Measurements from ENCODE around the gene TBKBP1.

The TBKBP1 gene

DNA sequence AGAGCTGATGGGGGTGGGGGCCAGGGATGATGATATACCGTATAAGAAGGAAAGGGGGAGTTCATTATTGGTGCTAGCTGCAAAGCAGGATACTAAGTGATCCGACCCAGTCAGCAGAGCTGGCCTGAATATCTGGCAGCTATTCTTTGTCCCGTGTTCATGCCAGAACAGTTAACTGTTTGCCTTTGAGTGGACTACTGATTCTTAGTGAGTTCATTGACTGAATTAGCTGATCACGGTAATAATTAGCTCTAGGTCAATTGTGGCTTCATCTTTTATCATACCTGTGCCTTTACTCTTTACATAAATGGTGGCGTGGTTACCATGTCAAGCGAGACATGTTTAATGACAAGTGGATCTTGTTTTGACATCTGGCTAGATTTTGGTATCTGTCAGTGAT, 39.0 kb upstream of the TBKBP1 start (continued):
- TF ChIP-seq, protein P1, sequence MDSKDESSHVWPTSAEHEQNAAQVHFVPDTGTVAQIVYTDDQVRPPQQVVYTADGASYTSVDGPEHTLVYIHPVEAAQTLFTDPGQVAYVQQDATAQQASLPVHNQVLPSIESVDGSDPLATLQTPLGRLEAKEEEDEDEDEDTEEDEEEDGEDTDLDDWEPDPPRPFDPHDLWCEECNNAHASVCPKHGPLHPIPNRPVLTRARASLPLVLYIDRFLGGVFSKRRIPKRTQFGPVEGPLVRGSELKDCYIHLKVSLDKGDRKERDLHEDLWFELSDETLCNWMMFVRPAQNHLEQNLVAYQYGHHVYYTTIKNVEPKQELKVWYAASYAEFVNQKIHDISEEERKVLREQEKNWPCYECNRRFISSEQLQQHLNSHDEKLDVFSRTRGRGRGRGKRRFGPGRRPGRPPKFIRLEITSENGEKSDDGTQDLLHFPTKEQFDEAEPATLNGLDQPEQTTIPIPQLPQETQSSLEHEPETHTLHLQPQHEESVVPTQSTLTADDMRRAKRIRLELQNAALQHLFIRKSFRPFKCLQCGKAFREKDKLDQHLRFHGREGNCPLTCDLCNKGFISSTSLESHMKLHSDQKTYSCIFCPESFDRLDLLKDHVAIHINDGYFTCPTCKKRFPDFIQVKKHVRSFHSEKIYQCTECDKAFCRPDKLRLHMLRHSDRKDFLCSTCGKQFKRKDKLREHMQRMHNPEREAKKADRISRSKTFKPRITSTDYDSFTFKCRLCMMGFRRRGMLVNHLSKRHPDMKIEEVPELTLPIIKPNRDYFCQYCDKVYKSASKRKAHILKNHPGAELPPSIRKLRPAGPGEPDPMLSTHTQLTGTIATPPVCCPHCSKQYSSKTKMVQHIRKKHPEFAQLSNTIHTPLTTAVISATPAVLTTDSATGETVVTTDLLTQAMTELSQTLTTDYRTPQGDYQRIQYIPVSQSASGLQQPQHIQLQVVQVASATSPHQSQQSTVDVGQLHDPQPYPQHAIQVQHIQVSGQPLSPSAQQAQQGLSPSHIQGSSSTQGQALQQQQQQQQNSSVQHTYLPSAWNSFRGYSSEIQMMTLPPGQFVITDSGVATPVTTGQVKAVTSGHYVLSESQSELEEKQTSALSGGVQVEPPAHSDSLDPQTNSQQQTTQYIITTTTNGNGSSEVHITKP (tag by site-specific recombination; IDR thresholded peaks at IDR 0.05): no peak
- TF ChIP-seq, protein P2, sequence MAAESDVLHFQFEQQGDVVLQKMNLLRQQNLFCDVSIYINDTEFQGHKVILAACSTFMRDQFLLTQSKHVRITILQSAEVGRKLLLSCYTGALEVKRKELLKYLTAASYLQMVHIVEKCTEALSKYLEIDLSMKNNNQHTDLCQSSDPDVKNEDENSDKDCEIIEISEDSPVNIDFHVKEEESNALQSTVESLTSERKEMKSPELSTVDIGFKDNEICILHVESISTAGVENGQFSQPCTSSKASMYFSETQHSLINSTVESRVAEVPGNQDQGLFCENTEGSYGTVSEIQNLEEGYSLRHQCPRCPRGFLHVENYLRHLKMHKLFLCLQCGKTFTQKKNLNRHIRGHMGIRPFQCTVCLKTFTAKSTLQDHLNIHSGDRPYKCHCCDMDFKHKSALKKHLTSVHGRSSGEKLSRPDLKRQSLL (tag by site-specific recombination; IDR thresholded peaks at IDR 0.05): no peak
- TF ChIP-seq ZNF530 (tag by site-specific recombination; IDR thresholded peaks at IDR 0.05; ENCODE audit: low read depth): no peak
- no peak for TF ChIP-seq ZNF10 (tag by site-specific recombination; IDR thresholded peaks at IDR 0.05)

DNA sequence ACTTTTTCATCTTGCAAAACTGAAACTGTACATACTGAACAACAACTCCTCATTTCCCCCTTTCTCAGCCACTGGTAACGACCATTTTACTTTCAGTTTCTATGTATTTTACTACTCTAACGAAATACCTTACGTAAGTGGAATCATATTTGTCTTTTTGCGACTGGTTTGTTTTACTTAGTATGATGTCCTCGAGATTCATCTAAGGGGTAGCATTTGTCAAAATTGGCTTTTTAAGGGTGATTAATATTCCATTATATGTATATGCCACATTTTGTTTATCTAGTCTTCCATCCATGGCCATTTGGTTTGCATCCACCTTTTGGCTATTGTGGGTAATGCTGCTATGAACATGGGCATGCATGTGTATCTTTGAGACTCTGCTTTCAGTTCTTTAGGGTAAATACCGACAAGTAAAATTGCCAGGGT, 33.9 kb upstream of the TBKBP1 start:
- H3K4me3 ChIP-seq (ENCODE audit: low read depth, low read length): no peak overlapping the region
- ChIA-PET CTCF (no interaction called here), POLR2A (interaction anchor here (3.1 kb wide), 1 partner anchor 11 kb away, joined by 12 read pairs; the partner anchor contains the start of gene KPNB1)
- TF ChIP-seq PRDM1 (tag by site-specific recombination; IDR thresholded peaks at IDR 0.05) (0 out of 2 replicates have a peak, but pooled peaks have one; percentile 19), ZNF114 (tag by site-specific recombination; IDR thresholded peaks at IDR 0.05) (no peak)
- no peaks in the 10 kb centered on the region for H3K9me3 ChIP-seq (ENCODE audit: control insufficient read depth, insufficient read depth, low read depth, low read length)
- H3K36me3 ChIP-seq (ENCODE audit: control insufficient read depth in 2 of 2, insufficient read depth in 1 of 2, low read length in 2 of 2): peaks cover 98 to 99% of the 10 kb centered on the region in 2 experiments
- H3K27ac ChIP-seq (ENCODE audit: extremely low read depth, low read depth, low read length): no peak overlapping the region
- no peaks in the 10 kb centered on the region for H3K4me1 ChIP-seq (ENCODE audit: control insufficient read depth, insufficient read depth, low read length)

DNA sequence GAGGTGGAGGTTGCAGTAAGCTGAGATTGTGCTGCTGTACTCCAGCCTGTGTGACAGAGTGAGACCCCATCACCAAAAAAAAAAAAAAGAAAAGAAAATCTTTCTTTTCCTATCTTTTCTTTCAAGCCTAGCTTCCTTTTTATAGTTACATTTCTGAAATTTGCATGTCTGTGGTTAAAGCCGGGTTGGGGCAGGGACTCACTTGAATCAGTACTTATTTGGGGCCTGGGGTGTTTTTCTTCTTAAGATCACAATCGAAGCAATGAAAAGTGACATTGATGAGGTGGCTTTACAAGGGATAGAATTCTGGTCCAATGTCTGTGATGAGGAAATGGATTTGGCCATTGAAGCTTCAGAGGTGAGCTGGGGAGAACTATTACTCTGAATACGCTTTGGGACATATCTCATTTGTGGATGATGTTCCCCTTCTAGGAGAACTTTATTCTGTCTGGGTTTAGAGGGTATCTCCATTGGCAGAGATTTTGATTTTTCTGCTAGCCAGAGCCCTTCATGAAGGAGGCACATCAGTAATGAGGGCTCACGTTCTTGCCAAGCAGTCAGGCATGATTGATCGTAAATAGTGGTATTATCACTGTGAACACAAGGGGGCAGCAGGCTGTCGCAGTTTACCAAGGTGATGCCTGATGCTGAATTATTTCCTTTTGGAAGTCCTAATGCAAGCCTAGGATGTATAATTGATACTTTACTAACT, 29.9 kb upstream of the TBKBP1 start:
- Histone ChIP-seq H3K9me3 (ENCODE audit: control insufficient read depth, insufficient read depth, low read depth, low read length) (no peaks in the 10 kb centered on the region), H3K4me3 (ENCODE audit: low read depth, low read length) (no peak overlapping the region), H3K27ac (ENCODE audit: extremely low read depth, low read depth, low read length) (no peak overlapping the region), H3K4me1 (ENCODE audit: control insufficient read depth, insufficient read depth, low read length) (no peaks in the 10 kb centered on the region), H3K36me3 (ENCODE audit: control insufficient read depth in 2 of 2, insufficient read depth in 1 of 2, low read length in 2 of 2) (peaks cover 95 to 96% of the 10 kb centered on the region in 2 experiments)
- POLR2A ChIA-PET: interaction anchor here (0.7 to 3.7 kb wide), 7 partner anchors 9 to 44 kb away, joined by 3 to 48 read pairs (median 6); partner anchors contain the start of gene KPNB1
- TF ChIP-seq ZNF660 (tag by site-specific recombination; IDR thresholded peaks at IDR 0.05): peak; percentile 59; the same call in 1 of the 2 replicates
- 0 out of 2 replicates have a peak, but pooled peaks have one; percentile 19 for TF ChIP-seq ZNF335 (tag by site-specific recombination; conservative IDR thresholded peaks at IDR 0.05)
- 0 out of 2 replicates have a peak, but pooled peaks have one; percentile 14 for TF ChIP-seq ZBTB48 (tag by site-specific recombination; IDR thresholded peaks at IDR 0.05)
- TF ChIP-seq, protein P3, sequence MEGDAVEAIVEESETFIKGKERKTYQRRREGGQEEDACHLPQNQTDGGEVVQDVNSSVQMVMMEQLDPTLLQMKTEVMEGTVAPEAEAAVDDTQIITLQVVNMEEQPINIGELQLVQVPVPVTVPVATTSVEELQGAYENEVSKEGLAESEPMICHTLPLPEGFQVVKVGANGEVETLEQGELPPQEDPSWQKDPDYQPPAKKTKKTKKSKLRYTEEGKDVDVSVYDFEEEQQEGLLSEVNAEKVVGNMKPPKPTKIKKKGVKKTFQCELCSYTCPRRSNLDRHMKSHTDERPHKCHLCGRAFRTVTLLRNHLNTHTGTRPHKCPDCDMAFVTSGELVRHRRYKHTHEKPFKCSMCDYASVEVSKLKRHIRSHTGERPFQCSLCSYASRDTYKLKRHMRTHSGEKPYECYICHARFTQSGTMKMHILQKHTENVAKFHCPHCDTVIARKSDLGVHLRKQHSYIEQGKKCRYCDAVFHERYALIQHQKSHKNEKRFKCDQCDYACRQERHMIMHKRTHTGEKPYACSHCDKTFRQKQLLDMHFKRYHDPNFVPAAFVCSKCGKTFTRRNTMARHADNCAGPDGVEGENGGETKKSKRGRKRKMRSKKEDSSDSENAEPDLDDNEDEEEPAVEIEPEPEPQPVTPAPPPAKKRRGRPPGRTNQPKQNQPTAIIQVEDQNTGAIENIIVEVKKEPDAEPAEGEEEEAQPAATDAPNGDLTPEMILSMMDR (tag by site-specific recombination; IDR thresholded peaks at IDR 0.05): peak; percentile 60
- TF ChIP-seq ZBTB17 (tag by site-specific recombination; IDR thresholded peaks at IDR 0.05): peak; percentile 53; the same call in 1 of the 2 replicates
- 0 out of 2 replicates have a peak, but pooled peaks have one; percentile 24 for TF ChIP-seq SP7 (tag by site-specific recombination; IDR thresholded peaks at IDR 0.05)
- TF ChIP-seq, protein P4, sequence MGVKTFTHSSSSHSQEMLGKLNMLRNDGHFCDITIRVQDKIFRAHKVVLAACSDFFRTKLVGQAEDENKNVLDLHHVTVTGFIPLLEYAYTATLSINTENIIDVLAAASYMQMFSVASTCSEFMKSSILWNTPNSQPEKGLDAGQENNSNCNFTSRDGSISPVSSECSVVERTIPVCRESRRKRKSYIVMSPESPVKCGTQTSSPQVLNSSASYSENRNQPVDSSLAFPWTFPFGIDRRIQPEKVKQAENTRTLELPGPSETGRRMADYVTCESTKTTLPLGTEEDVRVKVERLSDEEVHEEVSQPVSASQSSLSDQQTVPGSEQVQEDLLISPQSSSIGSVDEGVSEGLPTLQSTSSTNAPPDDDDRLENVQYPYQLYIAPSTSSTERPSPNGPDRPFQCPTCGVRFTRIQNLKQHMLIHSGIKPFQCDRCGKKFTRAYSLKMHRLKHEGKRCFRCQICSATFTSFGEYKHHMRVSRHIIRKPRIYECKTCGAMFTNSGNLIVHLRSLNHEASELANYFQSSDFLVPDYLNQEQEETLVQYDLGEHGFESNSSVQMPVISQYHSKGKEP (tag by site-specific recombination; IDR thresholded peaks at IDR 0.05): no peak
- TF ChIP-seq MYNN (tag by site-specific recombination; IDR thresholded peaks at IDR 0.05; ENCODE audit: borderline replicate concordance): no peak
- TF ChIP-seq, protein P5, sequence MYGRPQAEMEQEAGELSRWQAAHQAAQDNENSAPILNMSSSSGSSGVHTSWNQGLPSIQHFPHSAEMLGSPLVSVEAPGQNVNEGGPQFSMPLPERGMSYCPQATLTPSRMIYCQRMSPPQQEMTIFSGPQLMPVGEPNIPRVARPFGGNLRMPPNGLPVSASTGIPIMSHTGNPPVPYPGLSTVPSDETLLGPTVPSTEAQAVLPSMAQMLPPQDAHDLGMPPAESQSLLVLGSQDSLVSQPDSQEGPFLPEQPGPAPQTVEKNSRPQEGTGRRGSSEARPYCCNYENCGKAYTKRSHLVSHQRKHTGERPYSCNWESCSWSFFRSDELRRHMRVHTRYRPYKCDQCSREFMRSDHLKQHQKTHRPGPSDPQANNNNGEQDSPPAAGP (tag by site-specific recombination; IDR thresholded peaks at IDR 0.05): no peak
- TF ChIP-seq, protein P1 (tag by site-specific recombination; IDR thresholded peaks at IDR 0.05): peak; percentile 52; the same call in 1 of the 2 replicates
- peak; percentile 55 for TF ChIP-seq ZNF654 (tag by site-specific recombination; IDR thresholded peaks at IDR 0.05; ENCODE audit: low read depth)
- TF ChIP-seq ZNF664 (tag by site-specific recombination; IDR thresholded peaks at IDR 0.05): no peak
- CTCF ChIA-PET: interaction anchor here (0.6 to 7.0 kb wide), 26 partner anchors 10 to 226 kb away, joined by 3 to 107 read pairs (median 4); no protein-coding TSS in a partner anchor
